Stimulated activated CD4-positive, alpha-beta T cell treated with anti-CD3 and anti-CD28 coated beads, Interleukin-1b, Interleukin-23, amount 100 ng/mL, for 1 hour (primary cell): ENCODE data around the gene CACNA1E.
"Not testable (repeated sequence)": the region's sequence is repeated elsewhere in the genome, so short reads cannot be mapped to it uniquely, and the experiment has no call there.

ENCODE experiments used
- DNase-seq, 2 donors: peaks; one replicate each; pipeline ENCODE4 v3.0.0-alpha.2; 2020; ENCODE audit warnings: low read depth in 2 of 2

CACNA1E gene

GRCh38 chr1:181812208-181812607, 328.9 kb downstream of the CACNA1E start:
- DNase-seq, result no peak

GRCh38 chr1:181813266-181813665, 329.9 kb downstream of the CACNA1E start:
- DNase-seq, result no peak

- DNase-seq, result no peak
Measured at GRCh38 chr1:181816608-181817007, 333.3 kb downstream of the CACNA1E start.

- no peak for DNase-seq
Measured at GRCh38 chr1:181817091-181817490, 333.8 kb downstream of the CACNA1E start.

- DNase-seq, result no peak
Measured at GRCh38 chr1:181818459-181818858, 335.1 kb downstream of the CACNA1E start.

GRCh38 chr1:181818943-181819342, 335.6 kb downstream of the CACNA1E start:
- no peak for DNase-seq

- DNase-seq, result no peak
Measured at GRCh38 chr1:181821701-181822100, 338.4 kb downstream of the CACNA1E start.

GRCh38 chr1:181832173-181832880, 349.0 kb downstream of the CACNA1E start:
- DNase-seq, result not testable (repeated sequence)

GRCh38 chr1:181846001-181846645, 362.8 kb downstream of the CACNA1E start:
- DNase-seq, result no peak

- DNase-seq, result no peak
Measured at GRCh38 chr1:181846681-181847080, 363.4 kb downstream of the CACNA1E start.

GRCh38 chr1:181849071-181849470, 365.8 kb downstream of the CACNA1E start:
- no peak for DNase-seq

GRCh38 chr1:181854212-181854611, 370.9 kb downstream of the CACNA1E start:
- DNase-seq, result not testable (repeated sequence)

GRCh38 chr1:181855380-181855779, 372.1 kb downstream of the CACNA1E start:
- no peak for DNase-seq
